AG08396 (cell line): ENCODE data around the gene FASTKD1.

ENCODE experiments used
- DNase-seq: peaks from one replicate; pipeline ENCODE4 v3.0.0; 2012; ENCODE audit warnings: low spot score, mixed read lengths

Gene FASTKD1

GRCh38 chr2:169504651-169505050 lies 69.0 kb downstream of the FASTKD1 start:
- no peak for DNase-seq

DNA sequence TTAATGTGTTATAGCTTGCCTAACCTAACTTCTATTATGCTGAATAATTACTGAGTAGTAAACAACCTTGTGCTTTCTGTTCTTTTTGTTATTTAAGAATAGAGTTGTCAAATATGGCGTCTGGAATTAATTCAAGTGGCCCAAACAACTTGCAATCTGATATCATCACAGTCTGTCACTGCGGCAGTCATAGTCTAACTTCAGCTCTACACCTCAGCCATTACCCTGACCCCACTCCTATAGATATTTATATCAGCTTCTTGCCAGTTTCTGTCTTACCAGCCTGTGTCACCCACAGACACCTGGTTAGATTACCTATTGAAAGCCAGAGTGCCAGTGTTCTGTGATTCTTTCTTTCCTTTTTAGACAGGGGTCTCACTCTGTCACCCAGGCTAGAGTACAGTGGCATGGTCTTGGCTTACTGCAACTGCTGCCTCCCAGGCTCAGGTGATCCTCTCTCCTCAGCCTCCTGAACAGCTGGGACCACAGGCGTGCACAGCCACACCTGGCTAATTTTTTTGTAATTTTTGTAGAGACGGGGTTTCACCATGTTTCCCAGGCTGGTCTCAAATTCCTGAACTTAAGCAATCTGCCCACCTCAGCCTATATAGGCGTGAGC lies 78.2 kb downstream of the FASTKD1 start:
- DNase-seq = no peak

DNA sequence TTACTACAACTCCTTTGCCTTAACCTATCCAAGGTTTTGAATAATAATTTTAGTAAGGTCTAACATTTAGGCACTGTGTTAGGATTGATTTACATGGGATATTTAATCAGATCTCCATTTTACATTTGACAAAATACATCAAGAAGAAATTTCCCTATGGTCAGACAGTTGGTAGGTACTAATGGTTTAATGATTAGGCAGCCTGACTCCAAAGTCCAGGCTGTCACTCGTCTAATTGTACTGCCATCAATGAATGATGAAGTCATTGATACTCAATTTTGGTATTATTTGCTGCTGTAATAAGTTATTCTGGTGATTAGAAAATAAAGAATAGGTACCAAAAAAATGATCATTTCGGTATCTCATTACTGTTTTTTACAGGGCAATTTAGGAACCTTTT lies 80.3 kb downstream of the FASTKD1 start:
- no peak for DNase-seq

- DNase-seq = no peak
Observed at GRCh38 chr2:169491378-169491777, 82.3 kb downstream of the FASTKD1 start.

DNA sequence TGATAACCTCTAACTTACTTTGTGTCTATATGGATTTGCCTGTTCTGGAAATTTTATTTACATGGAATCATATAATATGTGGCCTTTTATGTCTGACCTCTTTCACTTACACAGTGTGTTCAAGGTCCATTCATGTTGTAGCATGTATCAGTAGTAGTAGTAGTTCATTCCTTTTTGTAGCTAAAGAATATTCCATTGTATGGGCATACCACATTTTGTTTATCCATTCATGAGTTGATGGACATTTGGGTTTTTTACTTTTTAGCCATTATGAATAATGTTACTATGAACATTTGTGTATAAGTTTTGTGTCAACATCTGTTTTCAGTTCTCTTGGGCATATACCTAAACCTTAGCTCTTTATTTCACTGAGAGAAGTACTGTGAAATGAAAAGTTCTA lies 82.8 kb downstream of the FASTKD1 start:
- no peak for DNase-seq

GRCh38 chr2:169486487-169486886 lies 87.2 kb downstream of the FASTKD1 start:
- no peak for DNase-seq

GRCh38 chr2:169485650-169486138 lies 88.0 kb downstream of the FASTKD1 start:
- DNase-seq = no peak

DNA sequence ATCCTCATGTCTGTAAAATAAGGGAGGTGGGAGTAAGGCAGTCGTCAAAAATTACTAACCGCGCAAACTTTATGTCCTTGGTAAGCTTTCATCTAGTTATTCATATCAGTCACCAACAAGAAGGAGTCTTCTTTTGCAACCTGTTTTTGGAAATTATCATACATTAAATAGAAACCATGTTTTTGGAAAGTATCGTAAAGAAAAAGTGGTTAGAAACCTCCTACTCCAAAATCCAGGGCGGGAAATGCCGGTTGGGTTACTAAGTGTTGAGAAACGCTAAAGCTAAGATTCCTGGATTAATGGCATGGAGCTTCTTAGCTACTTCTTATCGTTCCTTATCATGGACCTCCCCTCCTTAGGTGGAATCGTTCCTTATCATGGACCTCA lies 93.6 kb downstream of the FASTKD1 start:
- no peak for DNase-seq
